GM12865 (cell line): ENCODE results near the gene RPL22L1.

Experiments used
- DNase-seq: peaks from one replicate; pipeline ENCODE4 v3.0.0; 2010; ENCODE audit warnings: low read depth
- H3K4me3 ChIP-seq: 2 replicates; pipeline ENCODE4 v1.5.1; 2011; ENCODE audit warnings: mild to moderate bottlenecking, low read depth, low read length, control low read depth
- CTCF ChIP-seq: IDR thresholded peaks from 2 replicates; pipeline ENCODE4 v1.5.1; 2011; ENCODE audit warnings: low read length, control low read depth, low read depth, inconsistent platforms; ENCODE audit not compliant: insufficient read depth; ENCODE audit errors: missing control alignments

Gene RPL22L1

GRCh38 chr3:170864525-170865208, 5.3 kb downstream of the RPL22L1 start:
- no peak for TF ChIP-seq CTCF
- no peak overlapping the region for H3K4me3 ChIP-seq
- DNase-seq: peak; percentile 36

GRCh38 chr3:170863816-170864215, 6.2 kb downstream of the RPL22L1 start:
- no peak for TF ChIP-seq CTCF
- DNase-seq: no peak
- H3K4me3 ChIP-seq: no peak overlapping the region

GRCh38 chr3:170862618-170863374, 7.2 kb downstream of the RPL22L1 start:
- DNase-seq: no peak
- no peak overlapping the region for H3K4me3 ChIP-seq
- no peak for TF ChIP-seq CTCF

- no peak overlapping the region for H3K4me3 ChIP-seq
- DNase-seq: no peak
- no peak for TF ChIP-seq CTCF
Measured at GRCh38 chr3:170858599-170858998, 11.4 kb downstream of the RPL22L1 start.

GRCh38 chr3:170852324-170852723, 17.7 kb downstream of the RPL22L1 start:
- TF ChIP-seq CTCF: no peak
- no peak for DNase-seq
- no peak overlapping the region for H3K4me3 ChIP-seq

- no peak for DNase-seq
- no peak overlapping the region for H3K4me3 ChIP-seq
- TF ChIP-seq CTCF: peak; percentile 7
Measured at GRCh38 chr3:170848292-170848917, 21.6 kb downstream of the RPL22L1 start.
